NCI-H1694 (cell line): ENCODE data around the gene RAPGEF1.

Experiments
- DNase-seq: peaks from one replicate; lab custom pipeline; 2025; lab: John Stamatoyannopoulos, UW

Gene RAPGEF1

DNA sequence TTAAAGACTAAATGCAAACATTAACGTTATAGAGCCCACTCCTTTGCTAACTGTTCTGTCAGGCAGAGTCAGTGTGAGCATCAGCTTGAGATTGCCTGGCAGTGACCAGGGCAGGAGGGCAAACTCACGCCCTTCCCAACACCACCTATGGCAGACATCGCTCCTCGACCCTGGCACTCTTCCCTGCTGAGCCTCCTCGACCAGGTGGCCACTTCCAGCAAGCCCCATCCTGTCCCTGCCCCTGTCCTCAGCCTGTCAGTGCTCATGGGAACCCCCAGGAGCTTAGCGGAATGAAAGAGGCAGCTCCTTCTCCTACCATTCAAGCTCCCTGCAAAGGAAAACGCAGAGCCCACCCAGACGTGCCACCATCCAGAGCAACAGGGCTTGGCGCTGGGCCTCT lies 152.5 kb downstream of the RAPGEF1 start:
- DNase-seq: no peak

DNA sequence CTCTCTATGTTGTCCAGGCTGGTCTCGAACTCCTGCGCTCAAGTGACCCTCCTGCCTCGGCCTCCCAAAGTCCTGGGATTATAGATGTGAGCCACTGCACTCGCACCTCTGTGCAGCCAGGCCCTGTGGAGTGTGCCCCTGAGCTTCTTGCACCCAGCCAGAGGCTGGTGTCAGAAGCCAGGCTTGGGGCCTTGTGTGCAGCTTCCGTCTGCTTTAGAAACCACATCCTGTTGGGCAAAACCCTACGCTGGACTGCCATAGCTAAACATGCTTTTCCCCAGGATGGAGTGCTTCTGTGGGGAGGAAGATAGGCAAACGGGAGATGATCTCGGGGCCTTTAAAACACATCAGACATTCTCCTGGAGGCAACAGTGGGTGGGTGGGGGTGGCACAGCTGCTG lies 154.5 kb downstream of the RAPGEF1 start:
- no peak for DNase-seq

DNA sequence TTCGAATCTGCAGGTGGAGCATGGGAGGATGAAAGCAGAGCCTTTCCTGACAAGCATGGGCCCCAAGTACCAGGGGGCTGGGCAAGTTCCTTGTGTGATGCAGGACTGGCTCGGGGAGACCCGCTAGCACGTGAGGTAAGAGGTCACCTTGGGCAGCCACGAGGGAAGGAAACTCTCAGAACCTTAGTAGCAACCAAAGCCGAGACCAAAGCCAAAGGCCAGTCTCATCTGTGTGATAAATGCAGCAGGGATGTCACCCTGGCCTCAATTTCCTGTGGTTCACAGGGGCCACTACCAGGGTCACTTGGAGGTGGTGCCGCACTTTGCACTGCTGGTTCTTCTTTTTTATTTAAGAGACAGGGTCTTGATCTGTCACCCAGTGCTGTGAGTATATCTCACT lies 155.0 kb downstream of the RAPGEF1 start:
- no peak for DNase-seq

DNA sequence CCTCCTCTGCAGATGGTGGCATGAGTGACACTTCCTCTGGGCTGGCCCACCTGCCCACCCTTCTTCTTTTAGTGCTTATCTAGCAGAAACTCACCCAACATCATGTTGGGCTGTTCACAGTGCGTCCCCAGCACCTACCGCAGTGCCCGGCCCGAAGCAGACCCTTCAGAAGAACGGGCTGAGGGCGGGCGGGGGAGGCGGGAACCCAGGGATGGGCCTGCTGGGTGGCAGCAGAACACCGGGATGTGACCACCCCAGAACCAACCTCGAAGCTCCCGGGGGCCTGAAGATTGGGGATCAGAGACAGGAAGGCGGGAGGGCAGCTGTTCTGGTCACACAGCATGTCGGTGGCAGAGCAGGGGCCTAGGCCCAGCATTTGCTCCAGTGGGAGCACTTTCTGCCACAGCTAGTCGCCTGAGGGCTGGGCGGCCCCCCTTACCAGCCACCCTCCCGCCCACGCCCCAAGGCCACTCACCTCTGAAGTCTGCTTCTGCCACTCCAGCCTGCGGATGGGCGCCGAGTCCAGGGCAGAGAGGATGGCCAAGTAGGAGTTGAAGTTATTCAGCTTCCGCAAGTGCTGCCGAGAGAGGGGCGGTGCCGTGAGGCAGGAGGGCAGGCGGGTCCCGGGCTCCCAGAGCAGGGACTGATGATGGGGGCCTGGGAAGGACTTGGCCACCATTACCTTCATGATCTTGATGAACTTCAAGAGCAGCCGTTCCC lies 155.9 kb downstream of the RAPGEF1 start:
- DNase-seq: no peak

DNA sequence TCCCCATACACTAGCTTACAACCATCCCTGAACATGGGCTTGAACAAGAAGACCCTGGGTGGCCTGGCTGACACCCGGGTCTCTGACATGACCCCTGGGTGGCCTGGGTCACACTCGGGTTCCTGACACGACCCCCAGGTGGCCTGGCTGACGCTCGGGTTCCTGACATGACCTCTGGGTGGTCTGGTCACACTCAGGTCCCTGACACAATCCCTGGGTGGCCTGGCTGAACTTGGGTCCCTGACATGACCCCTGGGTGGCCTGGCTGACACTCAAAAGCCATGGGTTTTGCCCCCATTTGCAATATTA lies 156.6 kb downstream of the RAPGEF1 start:
- no peak for DNase-seq

DNA sequence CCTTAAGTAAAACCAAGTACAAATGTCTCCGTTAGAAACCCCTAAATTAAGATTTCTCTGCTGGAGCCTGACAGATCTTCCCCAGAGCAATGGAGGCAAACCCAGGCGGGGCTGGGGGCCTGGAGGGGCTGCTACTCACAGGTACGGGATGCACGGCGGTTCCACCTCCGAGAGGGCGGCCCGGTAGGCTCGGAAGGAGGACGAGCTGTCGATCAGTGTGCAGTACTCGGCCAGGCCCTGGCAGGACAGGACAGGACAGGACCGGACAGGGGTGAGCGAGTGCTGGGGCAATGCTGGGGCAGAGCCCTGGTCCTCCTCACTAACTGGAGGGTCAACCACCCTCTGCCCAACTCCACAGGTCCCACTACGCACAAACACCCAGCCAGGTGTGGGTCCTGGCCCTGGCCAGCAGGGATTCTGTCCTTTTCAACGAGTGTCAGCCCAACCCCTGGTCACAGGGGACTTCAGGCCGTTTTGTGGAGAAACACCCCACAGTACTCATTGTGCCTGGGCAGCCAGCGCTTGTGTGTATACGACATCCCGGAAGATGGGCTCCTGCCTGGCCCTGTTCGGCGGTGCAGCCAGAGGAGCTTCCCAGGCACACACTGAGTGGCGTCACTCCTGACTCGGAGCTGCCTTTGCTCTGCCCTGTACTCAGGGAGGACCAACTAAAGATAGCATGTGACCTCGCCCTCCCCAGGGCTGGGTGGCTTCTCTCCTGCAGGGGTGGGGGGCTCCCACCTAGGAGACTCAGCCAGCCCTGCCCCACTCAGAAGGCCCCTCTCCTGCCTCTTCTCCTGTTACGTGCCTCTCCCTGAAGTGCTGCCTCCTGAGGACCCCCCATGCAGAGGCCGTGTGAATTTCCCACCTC lies 157.2 kb downstream of the RAPGEF1 start:
- no peak for DNase-seq

DNA sequence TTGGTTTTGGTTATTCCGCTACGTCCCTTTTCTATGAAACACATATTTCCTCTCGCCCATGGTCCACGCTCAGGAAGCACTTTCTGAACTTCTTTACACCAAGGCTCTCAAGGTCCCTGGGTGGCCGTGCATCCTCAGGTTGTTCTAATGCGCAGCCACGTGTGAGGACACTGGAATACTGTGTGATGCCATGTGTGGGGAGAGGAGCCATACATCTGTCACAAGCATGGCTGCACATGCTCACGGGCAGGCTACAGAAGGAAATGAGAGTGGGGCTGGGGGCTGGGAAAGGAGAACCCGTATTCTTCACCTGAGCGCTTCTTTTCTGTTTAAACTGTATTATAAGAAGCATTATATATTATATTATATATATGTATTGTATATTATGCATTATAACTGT lies 157.8 kb downstream of the RAPGEF1 start:
- DNase-seq: no peak

DNA sequence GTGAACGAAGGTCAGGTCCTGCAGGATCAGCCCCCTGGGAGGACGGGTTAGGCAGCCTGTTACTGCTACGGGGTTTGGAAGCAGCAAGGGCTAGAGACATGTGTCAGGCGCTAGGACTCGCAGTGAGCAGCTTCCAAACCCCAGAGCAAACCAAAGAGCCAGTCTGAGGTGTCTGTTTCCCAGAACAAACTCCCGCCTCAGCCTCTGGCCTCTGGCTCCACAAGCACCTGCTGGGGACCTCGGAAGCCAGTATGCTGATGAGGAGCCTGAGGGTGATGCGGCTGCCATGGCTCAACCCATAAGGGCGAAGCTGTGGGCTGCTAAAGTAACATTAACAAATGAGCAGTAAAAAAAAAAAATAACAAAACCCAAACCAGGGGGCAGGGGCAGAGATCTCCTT lies 159.5 kb downstream of the RAPGEF1 start:
- no peak for DNase-seq

DNA sequence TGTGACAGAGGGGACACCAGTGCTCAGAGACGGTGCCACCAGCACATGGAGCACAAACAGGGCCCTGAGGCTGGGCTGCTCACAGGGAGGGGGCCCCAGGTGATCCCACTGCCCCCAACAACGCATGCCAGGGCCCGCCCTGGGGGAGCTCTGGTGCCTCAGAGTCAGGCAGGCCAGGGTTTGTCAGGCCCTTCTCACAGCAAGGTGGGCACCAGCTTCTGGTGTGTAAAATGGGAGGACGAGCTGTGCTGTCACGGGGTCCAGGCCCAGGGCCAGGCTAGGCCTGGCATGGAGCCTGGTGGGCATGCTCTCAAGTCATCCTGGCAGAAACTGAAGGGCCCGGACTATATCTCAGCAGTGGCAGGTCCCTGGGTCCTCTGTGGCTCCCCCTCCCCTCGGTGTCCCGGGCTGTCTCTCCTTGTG lies 160.1 kb downstream of the RAPGEF1 start:
- DNase-seq: no peak

DNA sequence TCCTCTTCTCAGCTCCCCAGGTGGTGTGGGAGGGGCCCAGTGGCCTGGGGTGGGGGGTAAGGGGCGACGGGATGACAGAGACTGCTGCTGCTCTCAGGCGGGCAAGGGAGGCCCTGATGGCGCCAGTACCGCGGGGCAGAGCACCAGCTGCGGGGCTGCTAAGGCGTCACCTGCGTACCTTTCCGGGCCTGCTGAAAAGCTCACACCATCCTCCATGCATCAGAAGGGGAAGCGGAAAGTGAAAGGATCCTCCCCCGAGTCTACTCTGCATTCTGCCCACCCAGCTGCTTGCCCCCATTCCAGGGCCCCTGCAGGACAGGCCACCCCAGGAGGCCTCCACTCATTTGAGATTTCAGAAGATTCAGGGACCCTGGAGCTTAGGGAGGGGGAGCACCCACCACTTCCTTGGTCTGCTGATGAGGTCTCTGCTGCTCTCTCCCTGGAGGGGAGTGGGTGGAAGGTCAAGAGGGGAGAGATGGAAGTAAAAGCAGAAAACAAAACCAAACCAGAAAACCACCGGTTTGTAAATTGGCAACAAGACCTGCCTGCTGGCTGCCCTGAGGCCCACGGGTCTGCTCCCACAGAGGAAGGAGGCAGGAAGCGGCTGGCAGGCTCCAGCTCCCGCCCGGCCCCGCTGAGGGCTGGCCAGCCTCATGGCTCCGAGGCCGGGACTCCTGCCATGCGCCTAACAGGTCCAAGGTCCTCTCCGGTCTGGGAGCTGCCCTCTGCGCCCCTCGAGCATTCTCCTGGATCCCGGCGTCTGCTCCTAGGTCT lies 161.0 kb downstream of the RAPGEF1 start:
- DNase-seq: no peak

DNA sequence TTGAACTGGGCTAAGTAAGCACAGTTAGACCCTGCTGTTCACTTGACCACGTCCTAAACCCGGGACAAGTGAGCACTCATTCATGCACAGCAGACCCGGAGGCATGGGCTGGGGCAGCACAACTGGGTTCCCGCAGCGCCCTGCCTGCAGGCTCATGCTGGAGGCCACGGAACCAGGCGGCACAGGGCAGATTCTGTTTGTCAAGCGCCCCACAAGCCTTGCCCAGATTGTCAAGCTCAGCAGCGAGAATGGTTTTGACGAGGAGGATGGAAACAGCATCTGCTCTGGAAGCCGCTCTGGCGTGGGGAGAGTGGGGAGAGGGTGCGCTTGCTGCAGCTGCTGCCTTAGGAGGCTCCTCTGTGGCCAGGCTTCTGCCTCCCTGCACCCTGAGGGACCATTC lies 161.9 kb downstream of the RAPGEF1 start:
- DNase-seq: peak; percentile 63

DNA sequence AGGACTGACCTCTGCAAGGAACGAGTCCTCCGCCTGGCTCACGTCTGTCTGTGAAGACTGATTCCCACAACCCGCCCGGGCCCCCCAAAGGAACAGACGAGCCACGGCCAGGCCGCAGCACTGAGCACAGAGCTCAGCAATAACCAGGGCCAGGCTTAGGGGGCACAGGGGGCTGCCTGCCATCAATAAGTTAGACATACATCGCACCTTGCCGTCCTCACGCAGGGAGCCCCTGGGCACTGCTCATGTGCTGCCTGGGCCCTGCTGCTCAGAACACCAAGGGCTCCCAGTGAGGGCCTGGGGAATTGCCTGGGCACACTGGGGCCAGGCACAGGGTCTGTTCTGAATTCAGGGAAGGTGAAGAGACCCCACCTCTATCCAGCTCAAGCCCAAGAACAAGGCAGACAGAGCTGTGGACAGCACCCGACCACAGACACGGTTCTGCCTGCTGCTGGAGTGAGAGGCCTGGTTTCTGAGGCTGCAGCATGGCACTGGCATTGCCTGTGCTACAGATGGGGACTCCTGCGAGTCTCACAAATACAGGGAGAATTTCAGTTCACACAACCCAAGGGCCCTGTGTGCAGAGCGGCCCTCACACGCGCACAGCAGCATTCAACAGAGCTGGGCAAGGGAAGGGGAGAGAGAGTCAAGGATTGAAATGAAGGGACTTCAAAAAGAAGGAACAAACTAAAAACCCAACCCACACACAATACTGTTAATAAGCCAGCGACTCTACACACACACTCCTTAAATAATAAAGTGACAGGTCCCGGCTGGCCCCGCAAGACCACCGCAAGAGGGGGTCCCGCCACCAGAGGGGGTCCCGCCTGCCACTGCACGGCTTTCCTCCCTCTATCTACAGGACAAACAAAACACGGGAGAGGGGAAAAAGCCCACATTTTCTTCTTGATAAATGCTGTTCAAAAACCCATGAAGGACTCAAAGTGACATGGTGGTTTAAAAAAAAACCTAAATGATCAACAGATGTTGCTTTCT lies 162.6 kb downstream of the RAPGEF1 start:
- no peak for DNase-seq

DNA sequence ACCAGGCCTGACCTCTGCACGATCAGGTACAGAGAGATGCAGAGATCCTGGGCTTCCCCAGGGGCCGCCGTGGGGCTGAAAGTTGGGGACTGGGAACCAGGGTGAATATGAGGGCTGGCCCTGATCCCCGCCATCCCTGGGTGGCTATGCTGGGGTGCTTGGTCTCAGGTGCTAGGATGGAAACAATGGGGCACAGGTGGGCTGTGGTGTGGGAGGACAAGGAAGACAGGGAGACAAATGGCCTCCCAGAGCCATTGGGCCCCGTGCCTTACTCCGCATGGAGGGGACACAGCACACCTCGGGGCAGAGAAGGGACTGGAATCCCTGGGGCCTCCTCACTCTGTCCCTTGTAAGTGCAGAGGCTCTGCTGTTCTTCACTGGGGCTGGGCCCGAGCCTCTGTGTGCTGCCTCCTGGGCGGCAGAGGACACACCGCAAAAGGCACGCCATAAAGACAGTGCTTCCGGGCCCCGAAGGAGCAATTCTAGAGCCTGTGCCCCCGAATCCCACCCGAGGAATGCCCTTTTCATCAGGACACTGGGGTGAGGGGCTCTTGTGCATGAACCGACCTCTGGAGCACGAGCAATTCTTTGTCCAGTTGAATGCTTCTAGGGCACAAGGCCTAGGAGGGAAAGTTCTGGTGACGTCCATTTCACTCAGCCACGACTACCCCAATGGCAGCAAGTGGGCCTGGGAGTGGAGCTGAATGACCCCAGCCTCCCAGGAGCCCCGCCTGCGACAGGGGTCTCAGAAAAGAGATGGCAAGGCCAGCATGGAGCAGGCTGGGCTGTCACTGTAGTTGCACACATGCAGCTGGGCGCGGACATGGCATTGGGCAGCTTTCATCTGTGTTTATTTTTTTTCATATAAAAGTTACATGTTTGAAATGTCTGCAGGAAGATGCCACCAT lies 163.7 kb downstream of the RAPGEF1 start:
- DNase-seq: no peak

DNA sequence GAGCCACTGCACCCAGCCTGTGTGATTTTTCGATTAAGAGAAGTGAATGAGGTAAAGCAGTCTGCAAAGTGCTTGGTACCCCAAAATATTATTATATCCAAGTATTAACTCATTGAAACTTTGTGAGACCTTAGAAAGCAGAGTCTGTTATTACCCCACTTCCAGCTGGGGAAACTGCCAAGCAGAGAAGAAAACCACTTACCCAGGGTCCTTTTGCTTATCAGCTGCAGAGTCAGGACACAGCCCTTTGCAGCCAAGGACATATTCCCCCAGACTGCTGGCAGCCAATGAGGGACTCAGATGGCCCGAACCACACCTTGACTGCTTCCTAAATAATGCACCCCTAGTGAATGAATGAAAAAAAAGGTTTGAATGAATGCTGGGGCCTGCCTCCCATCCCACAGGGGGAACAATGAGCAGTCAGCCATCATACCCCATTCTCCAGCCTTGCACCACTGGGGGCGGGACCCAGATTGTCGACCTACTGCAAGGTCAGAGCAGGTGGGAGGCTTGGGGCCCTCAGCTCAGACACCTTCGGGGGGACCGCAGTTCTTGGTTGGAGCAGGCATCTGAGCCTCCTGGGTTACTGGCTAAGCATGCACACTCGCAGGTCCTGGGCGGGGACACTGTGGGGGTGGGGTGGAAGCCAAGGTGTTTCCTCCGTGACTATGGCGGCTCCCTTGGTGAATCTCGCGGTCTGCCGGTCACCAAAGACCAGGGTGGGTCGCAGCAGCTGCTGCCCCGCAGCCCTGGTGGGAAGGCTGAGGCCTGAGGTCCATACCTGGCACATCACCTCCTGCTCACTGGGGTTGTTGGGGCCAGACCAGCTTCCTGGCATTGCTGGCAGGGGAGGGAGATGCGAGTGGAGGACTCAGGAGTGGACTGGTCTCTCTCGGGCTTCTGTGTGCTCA lies 164.9 kb downstream of the RAPGEF1 start:
- no peak for DNase-seq

DNA sequence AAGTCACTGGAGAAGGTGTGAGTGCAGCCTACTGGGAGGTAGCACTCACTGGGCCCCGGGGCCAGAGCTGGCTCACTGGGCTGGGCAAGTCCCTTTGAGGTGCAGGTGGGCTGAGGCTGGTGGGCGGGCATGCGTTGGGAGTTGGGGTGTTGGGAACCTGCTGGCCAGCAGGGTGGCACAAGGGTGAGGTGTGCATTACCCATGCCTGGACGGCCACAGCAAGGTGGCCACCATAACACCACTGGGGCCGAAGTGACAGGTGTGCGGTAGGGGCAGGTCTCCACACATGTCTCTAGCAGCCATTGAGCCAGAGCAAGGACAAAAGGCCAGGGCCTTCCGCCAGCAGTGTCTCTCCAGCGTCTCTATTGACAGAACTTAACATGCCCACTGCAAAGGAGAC lies 172.0 kb downstream of the RAPGEF1 start:
- no peak for DNase-seq

DNA sequence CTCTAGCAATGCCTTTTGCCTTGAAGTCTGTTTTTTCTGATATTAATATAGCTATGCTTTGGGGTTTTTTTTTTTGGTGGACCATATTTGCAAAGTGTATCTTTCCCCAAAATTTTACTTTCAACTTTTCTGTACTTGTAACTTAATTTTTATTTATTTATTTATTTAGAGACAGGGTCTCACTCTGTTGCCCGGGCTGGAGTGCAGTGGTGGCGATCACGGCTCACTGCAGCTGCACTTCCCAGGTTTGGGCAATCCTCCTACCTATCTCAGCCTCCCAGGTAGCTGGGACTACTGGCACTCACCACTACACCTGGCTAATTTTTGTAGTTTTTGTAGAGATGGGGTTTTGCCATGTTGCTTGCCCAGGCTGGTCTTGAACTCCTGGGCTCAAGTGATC lies 173.7 kb downstream of the RAPGEF1 start:
- DNase-seq: no peak

DNA sequence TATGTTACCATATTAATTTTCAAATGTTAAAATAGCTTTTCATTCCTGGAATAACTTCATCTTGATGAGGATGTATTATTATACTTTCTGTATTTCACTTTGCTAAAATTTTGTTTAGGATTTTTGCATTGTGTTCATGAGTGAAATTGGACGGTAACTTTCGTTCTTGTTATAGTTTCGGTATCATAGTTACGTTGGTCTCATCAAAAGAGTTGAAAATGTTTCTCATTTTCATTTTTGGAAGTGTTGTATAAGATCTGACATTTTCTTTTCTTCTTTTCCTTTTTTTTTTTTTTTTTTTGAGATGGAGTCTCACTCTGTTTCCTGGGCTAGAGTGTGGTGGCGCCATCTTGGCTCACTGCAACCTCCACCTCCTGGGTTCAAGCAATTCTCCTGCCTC lies 174.5 kb downstream of the RAPGEF1 start:
- DNase-seq: no peak

DNA sequence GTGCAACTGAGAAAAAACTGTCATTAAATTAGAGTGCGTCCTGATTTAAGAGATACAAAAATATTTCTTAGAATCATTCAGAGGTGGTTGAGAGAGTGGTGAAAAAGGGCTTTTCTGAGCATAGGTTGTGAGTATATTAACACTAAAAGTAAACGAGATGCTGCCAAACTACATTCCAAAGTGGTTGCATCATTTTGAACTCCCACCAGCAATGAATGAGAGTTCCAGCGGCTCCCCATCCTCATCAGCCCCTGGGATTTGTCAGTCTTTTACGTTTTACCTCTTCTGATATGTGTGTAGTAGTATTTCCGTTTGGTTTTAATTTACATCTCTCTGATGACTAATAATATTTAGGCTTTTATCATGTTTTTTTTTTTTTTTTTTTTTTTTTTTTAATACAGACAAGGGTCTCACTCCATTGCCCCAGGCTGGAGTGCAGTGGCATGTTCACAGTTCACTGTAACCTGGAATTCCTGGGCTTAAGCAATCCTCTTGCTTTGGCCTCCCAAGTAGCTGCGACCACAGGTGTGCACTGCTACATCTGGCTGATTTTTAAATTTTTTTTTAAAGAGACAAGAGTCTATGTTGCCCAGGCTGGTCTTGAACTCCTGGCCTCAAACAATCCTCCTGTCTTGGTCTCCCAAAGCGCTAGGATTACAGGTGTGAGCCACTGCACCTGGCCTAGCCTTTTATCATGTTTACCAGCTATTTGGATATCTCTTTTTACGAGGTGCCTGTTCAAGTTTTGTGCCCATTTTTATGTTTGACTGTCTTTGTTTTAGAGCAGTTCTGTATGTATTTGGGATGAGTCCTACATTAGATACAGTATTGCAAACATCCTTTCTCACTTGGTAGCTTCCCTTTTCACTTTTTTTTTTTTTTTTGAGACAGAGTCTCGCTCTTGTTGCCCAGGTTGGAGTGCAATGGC lies 177.6 kb downstream of the RAPGEF1 start:
- no peak for DNase-seq
